ENCODE results near the gene CLCN5.

- TF ChIP-seq ZNF791 (tag by site-specific recombination; IDR thresholded peaks at IDR 0.05), result no peak
- no peak for TF ChIP-seq ZNF785 (tag by site-specific recombination; IDR thresholded peaks at IDR 0.05)
- TF ChIP-seq CTCF (tag by site-specific recombination; IDR thresholded peaks at IDR 0.05), result no peak
- no peak for TF ChIP-seq ZBTB21 (tag by site-specific recombination; IDR thresholded peaks at IDR 0.05)
- TF ChIP-seq ZNF560 (tag by site-specific recombination; IDR thresholded peaks at IDR 0.05; ENCODE audit: borderline replicate concordance), result no peak
- TF ChIP-seq ZNF544 (tag by site-specific recombination; IDR thresholded peaks at IDR 0.05), result no peak
- no peak for TF ChIP-seq KLF16 (tag by site-specific recombination; IDR thresholded peaks at IDR 0.05)
Observed at GRCh38 chrX:50003927-50004326, 81.5 kb downstream of the CLCN5 start.
